Body of pancreas (tissue), 4 donors: ENCODE results near the gene SOHLH1.

Experiments
- POLR2A ChIP-seq, 3 donors: fragments of 450-650 bp; IDR thresholded peaks; one replicate each; pipeline ENCODE4 v1.6.1; 2016; ENCODE audit warnings: antibody characterized with exemption in 3 of 3, mild to moderate bottlenecking in 2 of 3
- TF ChIP-seq, protein P1 (sequence below), 7 experiments: fragments of 450-650 bp in 4 of 7; fragments of 200-600 bp in 3 of 7; sonication (generic) in 3 of 7; IDR thresholded peaks; one replicate each; pipeline ENCODE4 v1.5.1; 2016 to 2019; ENCODE audit warnings: antibody characterized with exemption in 7 of 7

DNA sequence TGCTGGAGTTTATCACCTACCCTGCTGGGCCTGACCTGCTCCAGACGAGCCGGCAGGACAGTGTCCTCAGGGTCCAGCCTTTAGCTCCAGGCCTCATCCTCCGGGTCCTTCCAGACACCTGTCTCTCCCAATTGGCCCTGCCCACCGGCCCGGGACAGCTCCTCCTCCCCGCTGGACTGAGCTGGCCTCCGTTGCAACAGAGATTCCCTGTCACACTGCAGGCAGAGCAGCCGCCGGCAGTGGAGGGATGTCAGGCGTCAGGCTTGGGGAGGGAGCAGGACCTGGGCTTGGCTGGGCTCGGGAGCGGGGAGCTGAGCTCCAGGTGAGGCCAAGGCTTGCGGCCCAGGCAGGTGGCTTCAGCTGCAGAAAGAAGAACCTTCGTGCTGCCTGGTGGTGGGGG lies 4.4 kb upstream of the SOHLH1 start:
- no peak for TF ChIP-seq POLR2A (IDR thresholded peaks at IDR 0.05)
- TF ChIP-seq, protein P1, sequence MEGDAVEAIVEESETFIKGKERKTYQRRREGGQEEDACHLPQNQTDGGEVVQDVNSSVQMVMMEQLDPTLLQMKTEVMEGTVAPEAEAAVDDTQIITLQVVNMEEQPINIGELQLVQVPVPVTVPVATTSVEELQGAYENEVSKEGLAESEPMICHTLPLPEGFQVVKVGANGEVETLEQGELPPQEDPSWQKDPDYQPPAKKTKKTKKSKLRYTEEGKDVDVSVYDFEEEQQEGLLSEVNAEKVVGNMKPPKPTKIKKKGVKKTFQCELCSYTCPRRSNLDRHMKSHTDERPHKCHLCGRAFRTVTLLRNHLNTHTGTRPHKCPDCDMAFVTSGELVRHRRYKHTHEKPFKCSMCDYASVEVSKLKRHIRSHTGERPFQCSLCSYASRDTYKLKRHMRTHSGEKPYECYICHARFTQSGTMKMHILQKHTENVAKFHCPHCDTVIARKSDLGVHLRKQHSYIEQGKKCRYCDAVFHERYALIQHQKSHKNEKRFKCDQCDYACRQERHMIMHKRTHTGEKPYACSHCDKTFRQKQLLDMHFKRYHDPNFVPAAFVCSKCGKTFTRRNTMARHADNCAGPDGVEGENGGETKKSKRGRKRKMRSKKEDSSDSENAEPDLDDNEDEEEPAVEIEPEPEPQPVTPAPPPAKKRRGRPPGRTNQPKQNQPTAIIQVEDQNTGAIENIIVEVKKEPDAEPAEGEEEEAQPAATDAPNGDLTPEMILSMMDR (IDR thresholded peaks at IDR 0.05) = no peak
